Endothelial cell of umbilical vein (primary cell): ENCODE data around the gene AOC2. TPM values are rescaled to one million over a fixed set of nuclear protein-coding genes. Genes with fewer than 3 reads are reported as not detected.
A peak's percentile ranks its signal among the peaks of the same experiment; 100 is the strongest.

Experiments
- BruUV-seq: library from RNA; stranded (reverse); fragments of 400-500 nt; replicated peaks from 2 replicates; lab custom pipeline; 2021; lab: Mats Ljungman, UMichigan
- CTCF ChIA-PET: fragments of 300-600, 350-600 bp; sonication (Branson Sonifier 250); formaldehyde crosslinking; loops from one replicate; lab custom pipeline; 2021; ENCODE audit warnings: antibody characterized with exemption, inconsistent platforms; lab: Charles Lee
- POLR2A ChIA-PET: fragments of 300-600, 350-600 bp; sonication (Branson Sonifier 250); formaldehyde crosslinking; loops from one replicate; lab custom pipeline; 2021; ENCODE audit warnings: antibody characterized with exemption, inconsistent platforms; lab: Charles Lee
- DNase-seq: peaks from one replicate; pipeline ENCODE4 v3.0.0-alpha.2; 2011; ENCODE audit warnings: low read depth, low spot score
- FAIRE-seq: peaks from 2 replicates; lab custom pipeline; 2011; peaks lifted over from hg19 to GRCh38; lab: Jason Lieb, UNC
- H2AFZ ChIP-seq: 2 replicates; pipeline ENCODE4 v1.6.0; 2012; ENCODE audit warnings: low read depth, low read length, control low read depth, inconsistent platforms
- H3K27ac ChIP-seq: 2 replicates; pipeline ENCODE4 v1.5.1; 2011; ENCODE audit warnings: low read depth, mild to moderate bottlenecking, control low read depth, low read length, moderate library complexity; ENCODE audit not compliant: insufficient read depth
- H3K27me3 ChIP-seq, 2 experiments: 2 replicates each; pipeline versions ENCODE4 v1.6.0 to v1.6.1; 2011; ENCODE audit warnings: low read length in 2 of 2, mixed read lengths in 1 of 2; ENCODE audit not compliant: control insufficient read depth in 2 of 2, insufficient read depth in 2 of 2
- H3K36me3 ChIP-seq, 2 experiments: 2 replicates in 1 of 2; 3 replicates in 1 of 2; pipeline ENCODE4 v1.5.1; 2011; ENCODE audit warnings: low read length in 2 of 2, mild to moderate bottlenecking in 1 of 2, moderate library complexity in 1 of 2; ENCODE audit not compliant: control insufficient read depth in 2 of 2, insufficient read depth in 2 of 2; ENCODE audit errors: extremely low read depth in 1 of 2
- H3K4me1 ChIP-seq: 3 replicates; pipeline ENCODE4 v1.5.1; 2011; ENCODE audit warnings: mild to moderate bottlenecking, low read length; ENCODE audit not compliant: control insufficient read depth, insufficient read depth; ENCODE audit errors: extremely low read depth
- H3K4me2 ChIP-seq: 2 replicates; pipeline ENCODE4 v1.6.1; 2011; ENCODE audit warnings: low read length, control low read depth, mixed read lengths; ENCODE audit not compliant: insufficient read depth
- H3K4me3 ChIP-seq, 3 experiments: fragments of 200-600 bp in 1 of 3; sonication (generic), shearing (Covaris generic) in 1 of 3; replicated peaks in 1 of 3; 2 replicates each; pipeline ENCODE4 v1.5.1; 2011 to 2016; ENCODE audit warnings: control low read depth in 3 of 3, low read length in 3 of 3, mild to moderate bottlenecking in 2 of 3, inconsistent platforms in 1 of 3, low read depth in 1 of 3, moderate library complexity in 1 of 3; ENCODE audit not compliant: insufficient read depth in 1 of 3
- H3K79me2 ChIP-seq: 2 replicates; pipeline ENCODE4 v1.6.0; 2012; ENCODE audit warnings: low read length, inconsistent platforms; ENCODE audit not compliant: control insufficient read depth, insufficient read depth
- H3K9ac ChIP-seq: replicated peaks from 2 replicates; pipeline ENCODE3; 2011; ENCODE audit warnings: low read length, control low read depth; ENCODE audit not compliant: insufficient read depth; ENCODE audit errors: extremely low read depth
- H3K9me1 ChIP-seq: replicated peaks from 3 replicates; pipeline ENCODE4 v1.6.0; 2011; ENCODE audit warnings: mild to moderate bottlenecking, low read length; ENCODE audit not compliant: control insufficient read depth, insufficient read depth; ENCODE audit errors: extremely low read depth
- H3K9me3 ChIP-seq: replicated peaks from 2 replicates; pipeline ENCODE4 v1.5.1; 2012; ENCODE audit warnings: low read length, inconsistent platforms; ENCODE audit not compliant: control insufficient read depth, insufficient read depth
- H4K20me1 ChIP-seq: replicated peaks from 2 replicates; pipeline ENCODE3; 2011; ENCODE audit warnings: mild to moderate bottlenecking, low read length; ENCODE audit not compliant: control insufficient read depth, insufficient read depth; ENCODE audit errors: extremely low read depth
- EZH2 ChIP-seq: IDR thresholded peaks from 2 replicates; pipeline ENCODE4 v1.6.1; 2012; ENCODE audit warnings: borderline replicate concordance, low read depth, mild to moderate bottlenecking, moderate library complexity, low read length, inconsistent platforms; ENCODE audit not compliant: severe bottlenecking
- FOS ChIP-seq: IDR thresholded peaks from 2 replicates; pipeline ENCODE4 v1.6.1; 2011; ENCODE audit warnings: mild to moderate bottlenecking, low read length, moderate library complexity, borderline replicate concordance; ENCODE audit not compliant: insufficient read depth
- GATA2 ChIP-seq: IDR thresholded peaks from 2 replicates; pipeline ENCODE4 v1.7.0; 2011; ENCODE audit warnings: low read depth, mild to moderate bottlenecking, moderate library complexity, mixed read lengths, low read length; ENCODE audit not compliant: insufficient read length, insufficient read depth
- JUN ChIP-seq: IDR thresholded peaks from 2 replicates; pipeline ENCODE4 v1.6.1; 2011; ENCODE audit warnings: borderline replicate concordance, low read depth; ENCODE audit not compliant: insufficient read length, insufficient read depth
- MYC ChIP-seq: IDR thresholded peaks from one replicate; pipeline ENCODE4 v1.6.1; 2011; ENCODE audit warnings: mild to moderate bottlenecking, low read depth, low read length
- POLR2A ChIP-seq: IDR thresholded peaks from 2 replicates; pipeline ENCODE4 v1.6.1; 2012; ENCODE audit warnings: low read depth, mild to moderate bottlenecking, control low read depth, low read length
- POLR2AphosphoS5 ChIP-seq: IDR thresholded peaks from 2 replicates; pipeline ENCODE4 v1.6.1; 2012; ENCODE audit warnings: low read depth, mild to moderate bottlenecking, control low read depth, low read length, moderate library complexity; ENCODE audit not compliant: insufficient read depth
- dilution Hi-C: fragments of 300-500 bp; cut with MboI; formaldehyde crosslinking; loops from one replicate; pipeline ENCODE4 v1.15.0; 2019; ENCODE audit warnings: low sequenced_read_pairs; ENCODE audit not compliant: extremely low pct_ligation_motif_present
- intact Hi-C: fragments of 100-400 bp; cut with micrococcal nuclease; formaldehyde crosslinking; loops from one replicate; pipeline ENCODE4 v1.10.0; 2022
- polyA plus RNA-seq, 4 experiments: library from polyadenylated mRNA; depleted of rRNA in 3 of 4; stranded (reverse) in 3 of 4; unstranded in 1 of 4; fragments of >200 nt; gene quantifications; 2 replicates each; pipeline versions ENCODE4 v1.2.1 to v1.2.3, GENCODE V29; 2011 to 2012; ENCODE audit warnings: missing spikeins in 1 of 4
- total RNA-seq: library from RNA; stranded (reverse); gene quantifications from 2 replicates; pipeline ENCODE4 v1.2.3, GENCODE V29; 2021
- TF ChIP-seq, protein P1 (sequence below): IDR thresholded peaks from 2 replicates; pipeline ENCODE4 v1.6.1; 2011; ENCODE audit not compliant: insufficient read depth, insufficient read length
- TF ChIP-seq, protein P2 (sequence below), 2 donors: IDR thresholded peaks; 1 replicate in 1 of 2; 2 replicates in 1 of 2; pipeline ENCODE4 v1.5.1; 2011; ENCODE audit warnings: low read length in 2 of 2, mild to moderate bottlenecking in 2 of 2, moderate library complexity in 2 of 2, control low read depth in 1 of 2, inconsistent platforms in 1 of 2, low read depth in 1 of 2; ENCODE audit not compliant: insufficient read depth in 1 of 2; ENCODE audit errors: extremely low read depth in 1 of 2

AOC2 gene
- total and polyA plus RNA-seq, 2 donors (not counting 3 experiments of a cell fraction or from before 2014, with no cell fraction given) = 0.62 to 1.9 TPM

DNA sequence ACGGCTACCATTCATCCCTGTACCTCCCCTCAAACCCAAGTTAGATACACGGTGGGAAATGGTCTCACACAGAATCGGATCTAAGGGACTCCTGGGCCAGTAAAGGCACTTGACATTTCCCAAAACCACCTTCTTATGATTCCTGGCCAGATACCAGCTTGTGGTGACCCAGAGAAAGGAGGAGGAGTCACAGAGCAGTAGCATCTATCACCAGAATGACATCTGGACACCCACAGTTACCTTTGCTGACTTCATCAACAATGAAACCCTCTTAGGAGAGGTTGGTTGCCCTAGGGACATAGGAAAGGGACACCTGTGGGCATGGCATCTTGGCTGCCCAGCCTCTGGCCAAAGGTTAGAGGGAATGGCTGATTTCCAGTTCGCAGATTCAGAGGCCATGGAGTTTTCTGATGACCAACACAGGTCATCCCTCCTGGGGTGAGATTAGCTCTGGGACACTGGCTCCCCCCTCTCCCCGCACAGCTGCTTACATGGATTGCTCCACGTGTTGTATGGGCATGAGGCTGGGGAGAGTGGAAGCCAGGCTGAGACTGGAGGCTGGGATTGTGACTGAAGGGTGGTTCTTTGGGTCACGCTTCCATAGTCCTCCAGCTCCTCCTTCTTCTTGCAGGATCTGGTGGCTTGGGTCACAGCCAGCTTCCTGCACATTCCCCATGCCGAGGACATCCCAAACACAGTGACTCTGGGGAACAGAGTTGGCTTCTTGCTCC lies 5.2 kb downstream of the AOC2 start:
- CTCF ChIA-PET = interaction anchor here (8.9 kb wide), 1 partner anchor 79 kb away, joined by 132 read pairs; no protein-coding TSS in a partner anchor
- TF ChIP-seq JUN (no peak), GATA2 (no peak), EZH2 (no peak), POLR2A (no peak), POLR2AphosphoS5 (no peak)
- TF ChIP-seq, protein P1, sequence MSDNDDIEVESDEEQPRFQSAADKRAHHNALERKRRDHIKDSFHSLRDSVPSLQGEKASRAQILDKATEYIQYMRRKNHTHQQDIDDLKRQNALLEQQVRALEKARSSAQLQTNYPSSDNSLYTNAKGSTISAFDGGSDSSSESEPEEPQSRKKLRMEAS = no peak
- Histone ChIP-seq H4K20me1 (no peaks in the 10 kb centered on the region), H3K9ac (no peak overlapping the region), H3K4me1 (no peaks in the 10 kb centered on the region), H2AFZ (no peak overlapping the region), H3K27me3 (peaks cover 0 to 3% of the 10 kb centered on the region in 2 experiments), H3K9me3 (no peaks in the 10 kb centered on the region), H3K9me1 (no peaks in the 10 kb centered on the region), H3K4me2 (no peak overlapping the region), H3K27ac (no peak overlapping the region), H3K36me3 (peaks cover under 1 to 13% of the 10 kb centered on the region in 2 experiments), H3K4me3 (no peak overlapping the region), H3K79me2 (no peaks in the 10 kb centered on the region)
- intact Hi-C loops = no loop called here
- no peak for DNase-seq
- POLR2A ChIA-PET = no interaction called here
- dilution Hi-C loops = no loop called here
- no peak for FAIRE-seq
- BruUV-seq = TSS peak; percentile 2

DNA sequence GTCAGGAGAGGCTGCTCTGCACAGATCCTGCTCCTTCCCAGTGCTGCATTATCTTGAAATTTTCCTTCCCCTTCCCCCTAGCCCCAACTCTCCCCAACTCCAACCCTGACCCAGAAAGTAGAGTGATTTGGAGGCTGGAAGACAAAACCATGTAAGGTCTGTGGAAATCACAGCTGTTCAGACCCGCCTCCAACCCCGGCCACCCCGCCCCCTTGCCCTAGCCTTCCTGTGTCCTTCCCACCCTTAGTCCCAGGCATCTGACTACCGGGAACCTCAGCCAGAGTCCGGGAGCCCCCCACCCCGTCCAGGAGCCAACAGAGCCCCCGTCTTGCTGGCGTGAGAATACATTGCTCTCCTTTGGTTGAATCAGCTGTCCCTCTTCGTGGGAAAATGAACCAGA lies 6.6 kb downstream of the AOC2 start, which contains the start of gene AOC3:
Gene AOC3 (plus strand): TSS at position 246 of the 400 bp plus-strand sequence. CDS start 145 bp downstream, at position 391.
- POLR2A ChIA-PET = interaction anchor here (0.5 kb wide), 1 partner anchor 45 kb away, joined by 4 read pairs; no protein-coding TSS in a partner anchor
- no TSS peak for BruUV-seq
- Histone ChIP-seq H3K4me1 (no peaks in the 10 kb centered on the region), H4K20me1 (no peaks in the 10 kb centered on the region), H3K9me1 (no peaks in the 10 kb centered on the region), H3K4me2 (no peak within 1 kb of the TSS), H3K27me3 (peaks cover 0 to 3% of the 10 kb centered on the region in 2 experiments), H2AFZ (no peak within 1 kb of the TSS), H3K4me3 (no peak within 1 kb of the TSS), H3K27ac (no peak within 1 kb of the TSS), H3K36me3 (peaks cover 0 to under 1% of the 10 kb centered on the region in 2 experiments), H3K9me3 (no peaks in the 10 kb centered on the region), H3K79me2 (no peaks in the 10 kb centered on the region), H3K9ac (no peak within 1 kb of the TSS)
- TF ChIP-seq EZH2 (no peak), JUN (no peak), FOS (no peak), POLR2AphosphoS5 (no peak), MYC (no peak), GATA2 (no peak), POLR2A (no peak)
- TF ChIP-seq, protein P2, sequence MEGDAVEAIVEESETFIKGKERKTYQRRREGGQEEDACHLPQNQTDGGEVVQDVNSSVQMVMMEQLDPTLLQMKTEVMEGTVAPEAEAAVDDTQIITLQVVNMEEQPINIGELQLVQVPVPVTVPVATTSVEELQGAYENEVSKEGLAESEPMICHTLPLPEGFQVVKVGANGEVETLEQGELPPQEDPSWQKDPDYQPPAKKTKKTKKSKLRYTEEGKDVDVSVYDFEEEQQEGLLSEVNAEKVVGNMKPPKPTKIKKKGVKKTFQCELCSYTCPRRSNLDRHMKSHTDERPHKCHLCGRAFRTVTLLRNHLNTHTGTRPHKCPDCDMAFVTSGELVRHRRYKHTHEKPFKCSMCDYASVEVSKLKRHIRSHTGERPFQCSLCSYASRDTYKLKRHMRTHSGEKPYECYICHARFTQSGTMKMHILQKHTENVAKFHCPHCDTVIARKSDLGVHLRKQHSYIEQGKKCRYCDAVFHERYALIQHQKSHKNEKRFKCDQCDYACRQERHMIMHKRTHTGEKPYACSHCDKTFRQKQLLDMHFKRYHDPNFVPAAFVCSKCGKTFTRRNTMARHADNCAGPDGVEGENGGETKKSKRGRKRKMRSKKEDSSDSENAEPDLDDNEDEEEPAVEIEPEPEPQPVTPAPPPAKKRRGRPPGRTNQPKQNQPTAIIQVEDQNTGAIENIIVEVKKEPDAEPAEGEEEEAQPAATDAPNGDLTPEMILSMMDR (IDR thresholded peaks at IDR 0.05; ENCODE audit: extremely low read depth in 1 of 2, insufficient read depth in 1 of 2, low read depth in 1 of 2, low read length in 2 of 2) = no peak
- TF ChIP-seq, protein P1 = no peak
- FAIRE-seq (no peak), DNase-seq (no peak)
- CTCF ChIA-PET = interaction anchor here (0.8 to 1.2 kb wide), 2 partner anchors 32 to 78 kb away, joined by 3 to 10 read pairs; no protein-coding TSS in a partner anchor
- intact Hi-C loops = no loop called here
- dilution Hi-C loops = no loop called here
